Ovary (tissue), 9 donors: ENCODE measurements around the gene IFIT1B. TPM values are rescaled to one million over a fixed set of nuclear protein-coding genes. Genes with fewer than 3 reads are reported as not detected.
A peak's percentile ranks its signal among the peaks of the same experiment; 100 is the strongest.

ENCODE experiments used
- DNase-seq, 5 donors: peaks; one replicate each; pipeline ENCODE4 v3.0.0-alpha.2; 2019 to 2020
- H3K27ac ChIP-seq, 2 donors: fragments of 200-600 bp; one replicate each; pipeline versions ENCODE4 v1.5.1 to v1.8.0; 2019 to 2022
- H3K27me3 ChIP-seq: fragments of 200-600 bp; one replicate; pipeline ENCODE4 v1.8.0; 2022
- H3K36me3 ChIP-seq: fragments of 200-600 bp; sonication (generic); one replicate; pipeline ENCODE4 v1.5.1; 2019
- H3K4me1 ChIP-seq: one replicate; pipeline ENCODE4 v1.8.1; 2013; ENCODE audit warnings: mild to moderate bottlenecking, moderate library complexity; ENCODE audit not compliant: insufficient read depth
- H3K4me3 ChIP-seq: fragments of 200-600 bp; sonication (generic); one replicate; pipeline ENCODE4 v1.5.1; 2017
- H3K9me3 ChIP-seq, 2 donors: fragments of 200-600 bp in 1 of 2; sonication (generic) in 1 of 2; one replicate each; pipeline versions ENCODE4 v1.5.1 to v1.8.1; 2013 to 2019; ENCODE audit warnings: mild to moderate bottlenecking in 1 of 2, moderate library complexity in 1 of 2
- EP300 ChIP-seq: sonication (generic); formaldehyde crosslinking; IDR thresholded peaks from one replicate; pipeline ENCODE4 v1.6.1; 2017; ENCODE audit warnings: antibody characterized with exemption
- POLR2A ChIP-seq: fragments of 450-650 bp; IDR thresholded peaks from one replicate; pipeline ENCODE4 v1.6.1; 2017; ENCODE audit warnings: antibody characterized with exemption, mild to moderate bottlenecking, moderate library complexity
- WGBS, 3 donors: extraction: QIAGEN DNeasy Blood & Tissue Kit in 1 of 3; methylation state at CpG; one replicate each; pipeline versions ENCODE4 v1.1.5 to v1.1.7; 2013 to 2017; 5-methylcytosine and 5-hydroxymethylcytosine counted together
- intact Hi-C, 4 donors: fragments of 100-400 bp; cut with DNase I; formaldehyde crosslinking; loops; one replicate each; pipeline versions ENCODE4 v1.11.0 to v1.15.1; 2022 to 2023
- polyA plus RNA-seq, 2 donors: library from polyadenylated mRNA; stranded (reverse); fragments of 200-250 nt in 1 of 2; fragments of 350-450 nt in 1 of 2; fragmentation: Illumina TruSeq in 1 of 2; extraction: RNeasy Lipid Tissue Mini Kit (QIAGEN cat#74804) in 1 of 2; gene quantifications; one replicate each; pipeline ENCODE4 v1.2.3, GENCODE V29; 2013 to 2014
- total RNA-seq, 7 donors: library from RNA; depleted of rRNA in 2 of 7; stranded (reverse); fragments of >200 nt in 2 of 7; fragmentation: NEBNext Ultra II Directional in 3 of 7; extraction: Animal tissue kit (Norgen Biotek cat#: 25700) in 3 of 7; gene quantifications; one replicate each; pipeline versions ENCODE4 v1.1.0 to v1.2.4, GENCODE V29; 2016 to 2023
- TF ChIP-seq, protein P1 (sequence below), 3 donors: fragments of 450-650 bp in 2 of 3; fragments of 200-600 bp in 1 of 3; IDR thresholded peaks; one replicate each; pipeline versions ENCODE4 v1.5.1 to v1.8.0; 2016 to 2022; ENCODE audit warnings: antibody characterized with exemption in 3 of 3, mild to moderate bottlenecking in 1 of 3
- donor health status: DM: no; HTN: no; CAD: no; lungs with moderate emphysema.
- donor health status: DM: no; HTN: no; CAD: no.
- donor health status: Bipolar disorder and iron deficiency.
- donor health status: DM: yes; HTN: yes; CAD: no.
- donor health status: DM: no; HTN: no; CAD: no.
- donor health status: DM: yes; HTN: yes; CAD: no.

Gene IFIT1B
- total and polyA plus RNA-seq, 9 donors, result 0.18 TPM; not detected in 8

DNA sequence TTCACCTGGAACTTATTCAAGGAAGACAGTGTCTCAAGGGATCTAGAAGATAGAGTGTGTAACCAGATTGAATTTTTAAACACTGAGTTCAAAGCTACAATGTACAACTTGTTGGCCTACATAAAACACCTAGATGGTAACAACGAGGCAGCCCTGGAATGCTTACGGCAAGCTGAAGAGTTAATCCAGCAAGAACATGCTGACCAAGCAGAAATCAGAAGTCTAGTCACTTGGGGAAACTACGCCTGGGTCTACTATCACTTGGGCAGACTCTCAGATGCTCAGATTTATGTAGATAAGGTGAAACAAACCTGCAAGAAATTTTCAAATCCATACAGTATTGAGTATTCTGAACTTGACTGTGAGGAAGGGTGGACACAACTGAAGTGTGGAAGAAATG lies 39.1 kb upstream of the IFIT1B start:
- Histone ChIP-seq H3K4me1 (peaks cover 7% of the 10 kb centered on the region), H3K27ac (no peak overlapping the region), H3K9me3 (no peaks in the 10 kb centered on the region), H3K27me3 (no peaks in the 10 kb centered on the region), H3K36me3 (no peaks in the 10 kb centered on the region), H3K4me3 (no peak overlapping the region)
- intact Hi-C loops, result loop anchor here in 1 of 4 donors (5.0 kb wide), 1 partner anchor 34 kb away; no protein-coding TSS in a partner anchor
- 95 to 98% (median 97%) methylated on average over 3 of the region's 3 CpGs for WGBS, 3 donors
- no peak for TF ChIP-seq POLR2A
- TF ChIP-seq, protein P1, sequence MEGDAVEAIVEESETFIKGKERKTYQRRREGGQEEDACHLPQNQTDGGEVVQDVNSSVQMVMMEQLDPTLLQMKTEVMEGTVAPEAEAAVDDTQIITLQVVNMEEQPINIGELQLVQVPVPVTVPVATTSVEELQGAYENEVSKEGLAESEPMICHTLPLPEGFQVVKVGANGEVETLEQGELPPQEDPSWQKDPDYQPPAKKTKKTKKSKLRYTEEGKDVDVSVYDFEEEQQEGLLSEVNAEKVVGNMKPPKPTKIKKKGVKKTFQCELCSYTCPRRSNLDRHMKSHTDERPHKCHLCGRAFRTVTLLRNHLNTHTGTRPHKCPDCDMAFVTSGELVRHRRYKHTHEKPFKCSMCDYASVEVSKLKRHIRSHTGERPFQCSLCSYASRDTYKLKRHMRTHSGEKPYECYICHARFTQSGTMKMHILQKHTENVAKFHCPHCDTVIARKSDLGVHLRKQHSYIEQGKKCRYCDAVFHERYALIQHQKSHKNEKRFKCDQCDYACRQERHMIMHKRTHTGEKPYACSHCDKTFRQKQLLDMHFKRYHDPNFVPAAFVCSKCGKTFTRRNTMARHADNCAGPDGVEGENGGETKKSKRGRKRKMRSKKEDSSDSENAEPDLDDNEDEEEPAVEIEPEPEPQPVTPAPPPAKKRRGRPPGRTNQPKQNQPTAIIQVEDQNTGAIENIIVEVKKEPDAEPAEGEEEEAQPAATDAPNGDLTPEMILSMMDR (IDR thresholded peaks at IDR 0.05), result no peak
- TF ChIP-seq EP300, result no peak
- no peak for DNase-seq

DNA sequence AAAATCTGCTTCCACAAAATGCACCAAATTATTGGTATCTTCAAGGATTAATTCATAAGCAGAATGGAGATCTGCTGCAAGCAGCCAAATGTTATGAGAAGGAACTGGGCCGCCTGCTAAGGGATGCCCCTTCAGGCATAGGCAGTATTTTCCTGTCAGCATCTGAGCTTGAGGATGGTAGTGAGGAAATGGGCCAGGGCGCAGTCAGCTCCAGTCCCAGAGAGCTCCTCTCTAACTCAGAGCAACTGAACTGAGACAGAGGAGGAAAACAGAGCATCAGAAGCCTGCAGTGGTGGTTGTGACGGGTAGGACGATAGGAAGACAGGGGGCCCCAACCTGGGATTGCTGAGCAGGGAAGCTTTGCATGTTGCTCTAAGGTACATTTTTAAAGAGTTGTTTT lies 38.0 kb upstream of the IFIT1B start:
- no peak for TF ChIP-seq EP300
- TF ChIP-seq, protein P1 (IDR thresholded peaks at IDR 0.05), result no peak
- no peak for TF ChIP-seq POLR2A
- no peak overlapping the region for H3K27ac ChIP-seq
- DNase-seq, result no peak
- intact Hi-C loops, result loop anchor here in 1 of 4 donors (5.0 kb wide), 1 partner anchor 32 kb away; no protein-coding TSS in a partner anchor
- WGBS, 3 donors, result 93 to 97% (median 96%) methylated on average over 3 to 4 of the region's 4 CpGs
- H3K9me3 ChIP-seq, result no peaks in the 10 kb centered on the region
- H3K27me3 ChIP-seq, result no peaks in the 10 kb centered on the region
- H3K4me1 ChIP-seq, result no peaks in the 10 kb centered on the region
- H3K36me3 ChIP-seq, result no peaks in the 10 kb centered on the region
- H3K4me3 ChIP-seq, result no peak overlapping the region

- Histone ChIP-seq H3K4me3 (no peak overlapping the region), H3K4me1 (no peaks in the 10 kb centered on the region), H3K27ac (no peak overlapping the region), H3K27me3 (no peaks in the 10 kb centered on the region), H3K36me3 (no peaks in the 10 kb centered on the region), H3K9me3 (no peaks in the 10 kb centered on the region)
- no peak for DNase-seq
- TF ChIP-seq POLR2A, result no peak
- TF ChIP-seq, protein P1 (IDR thresholded peaks at IDR 0.05), result no peak
- no peak for TF ChIP-seq EP300
- 91 to 92% (median 92%) methylated on average over 3 of the region's 3 CpGs for WGBS, 3 donors
- intact Hi-C loops, result no loop called here
Measured at GRCh38 chr10:89341649-89342048, 36.2 kb upstream of the IFIT1B start.

DNA sequence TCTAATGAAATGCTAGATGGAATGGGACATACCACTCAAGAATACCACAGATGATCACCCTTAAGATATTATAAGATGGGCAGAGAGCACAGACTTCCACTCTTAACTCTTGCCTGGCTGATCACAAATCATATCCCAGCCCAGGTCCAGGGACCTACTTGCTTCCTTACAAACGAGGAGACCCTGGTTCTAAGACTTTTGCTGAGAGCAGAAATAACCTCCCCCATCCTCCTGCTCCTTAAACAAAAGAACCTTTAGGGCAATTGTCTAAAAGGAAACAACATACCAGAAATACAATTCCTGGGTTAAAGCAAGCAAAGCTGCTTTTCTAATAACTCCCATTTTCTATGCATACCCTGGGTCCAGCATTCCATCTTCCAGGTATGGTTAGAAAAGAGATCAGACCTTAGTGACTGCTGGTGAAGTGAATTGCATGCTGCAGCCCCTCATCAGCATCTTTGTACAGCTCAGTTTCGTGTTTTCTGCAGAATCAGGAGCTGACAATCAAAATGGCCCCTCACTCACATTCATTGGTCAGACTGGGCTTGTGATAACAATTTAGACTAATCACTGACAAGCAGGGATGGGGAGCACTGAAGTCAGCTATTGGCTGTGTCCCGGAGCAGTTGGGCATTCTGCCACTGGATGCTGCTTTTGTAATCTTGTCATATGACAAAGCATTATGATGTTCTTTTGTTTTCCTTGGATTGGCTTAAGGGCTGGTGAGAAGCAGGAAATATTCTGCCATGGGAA lies 35.5 kb upstream of the IFIT1B start:
- H3K27ac ChIP-seq, result no peak overlapping the region
- intact Hi-C loops, result no loop called here
- DNase-seq, result peak in 4 of 5 donors; percentile 44 to 63 (median 53)
- H3K4me3 ChIP-seq, result no peak overlapping the region
- H3K36me3 ChIP-seq, result no peaks in the 10 kb centered on the region
- no peaks in the 10 kb centered on the region for H3K27me3 ChIP-seq
- H3K9me3 ChIP-seq, result no peaks in the 10 kb centered on the region
- H3K4me1 ChIP-seq, result no peaks in the 10 kb centered on the region
- 53 to 61% (median 53%) methylated on average over 3 of the region's 3 CpGs for WGBS, 3 donors
- TF ChIP-seq EP300 (no peak), POLR2A (no peak)
- TF ChIP-seq, protein P1 (IDR thresholded peaks at IDR 0.05), result no peak
